Activated naive CD4-positive, alpha-beta T cell treated with anti-CD3 and anti-CD28 coated beads, Interleukin-2, amount 50 U/mL, for 72 hours (primary cell): ENCODE results near the gene RFPL2. TPM values are rescaled to one million over a fixed set of nuclear protein-coding genes. Genes with fewer than 3 reads are reported as not detected.
"Not testable (repeated sequence)": the region's sequence is repeated elsewhere in the genome, so short reads cannot be mapped to it uniquely, and the experiment has no call there.

Experiments
- ATAC-seq, 2 donors: fragments of 150-1000 bp; cut with Tn5 transposase; 2 replicates each; pipeline ENCODE4 v1.10.0; 2021; ENCODE audit warnings: mild to moderate bottlenecking in 2 of 2, moderate library complexity in 2 of 2
- DNase-seq, 2 donors: peaks; one replicate each; pipeline ENCODE4 v3.0.0; 2021 to 2022; ENCODE audit warnings: low spot score in 2 of 2
- H3K27ac Mint-ChIP-seq, 2 donors: one replicate each; pipeline ENCODE4 v1.8.0; 2022; ENCODE audit warnings: mild to moderate bottlenecking in 2 of 2, mixed read lengths in 2 of 2
- H3K36me3 Mint-ChIP-seq, 2 donors: one replicate each; pipeline ENCODE4 v1.8.0; 2022; ENCODE audit warnings: mixed read lengths in 2 of 2
- H3K9me3 Mint-ChIP-seq, 2 donors: one replicate each; pipeline ENCODE4 v1.8.0; 2022; ENCODE audit warnings: mixed read lengths in 2 of 2
- total RNA-seq, 2 donors: library from RNA; stranded (reverse); gene quantifications; one replicate each; pipeline ENCODE4 v1.2.3, GENCODE V29; 2022

Gene RFPL2
- total RNA-seq, 2 donors from 2014 or later: 0.29 TPM; not detected in 1

- not testable (repeated sequence) for ATAC-seq, H3K27ac Mint-ChIP-seq
These were observed 57.7 kb downstream of the RFPL2 start for GRCh38 chr22:32147128-32147527.

DNA sequence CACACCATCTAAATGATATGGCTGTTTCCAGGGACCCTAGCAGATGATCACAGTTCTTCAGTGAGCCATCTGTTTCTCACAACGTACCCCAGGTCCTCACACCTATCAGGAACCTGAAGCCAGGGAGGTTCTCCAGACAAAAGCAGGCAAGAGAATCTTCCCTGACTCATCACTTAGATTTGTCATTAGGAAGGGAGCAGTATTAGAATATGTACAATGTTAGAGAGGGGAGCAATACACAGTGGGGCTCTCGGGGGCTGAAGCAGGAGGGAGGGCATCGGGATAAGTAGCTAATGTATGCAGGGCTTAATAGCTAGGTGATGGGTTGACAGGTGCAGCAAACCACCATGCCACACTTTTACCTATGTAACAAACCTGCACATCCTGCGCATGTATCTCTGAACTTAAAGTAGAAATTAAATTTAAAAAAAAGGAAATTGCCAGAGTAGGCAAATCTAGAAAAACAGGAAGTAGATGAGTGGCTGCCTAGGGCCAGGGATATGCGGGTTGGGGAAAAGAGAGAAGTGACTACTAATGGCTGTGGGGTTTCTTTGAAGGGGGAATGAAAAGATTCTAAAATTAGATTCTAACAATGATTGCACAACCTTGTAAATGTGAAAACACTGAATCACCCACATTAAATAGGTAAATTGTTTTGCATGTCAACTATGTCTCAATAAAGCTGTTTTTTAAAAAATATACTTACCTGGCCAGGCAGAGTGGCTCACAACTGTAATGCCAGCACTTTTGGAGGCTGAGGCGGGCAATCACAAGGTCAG, 60.2 kb downstream of the RFPL2 start:
- Mint-ChIP-seq H3K36me3 (peaks cover 5 to 8% of the 10 kb centered on the region in 2 donors), H3K9me3 (peaks cover 3 to 8% of the 10 kb centered on the region in 2 donors), H3K27ac (no peak overlapping the region)
- ATAC-seq: peak; percentile 39 to 67
- no peak for DNase-seq

More at GRCh38 chr22:32147128-32147527, 57.7 kb downstream of the RFPL2 start:
- H3K36me3 Mint-ChIP-seq, DNase-seq, H3K9me3 Mint-ChIP-seq: not testable (repeated sequence)

- ATAC-seq (peak; percentile 17 to 68), DNase-seq (no peak)
- Mint-ChIP-seq H3K9me3 (peaks cover 6 to 7% of the 10 kb centered on the region in 2 donors), H3K36me3 (peaks cover 7 to 11% of the 10 kb centered on the region in 2 donors), H3K27ac (peak overlapping the region in 1 of 2 donors; percentile 66)
These were observed 62.3 kb downstream of the RFPL2 start for GRCh38 chr22:32142600-32142999.

DNA sequence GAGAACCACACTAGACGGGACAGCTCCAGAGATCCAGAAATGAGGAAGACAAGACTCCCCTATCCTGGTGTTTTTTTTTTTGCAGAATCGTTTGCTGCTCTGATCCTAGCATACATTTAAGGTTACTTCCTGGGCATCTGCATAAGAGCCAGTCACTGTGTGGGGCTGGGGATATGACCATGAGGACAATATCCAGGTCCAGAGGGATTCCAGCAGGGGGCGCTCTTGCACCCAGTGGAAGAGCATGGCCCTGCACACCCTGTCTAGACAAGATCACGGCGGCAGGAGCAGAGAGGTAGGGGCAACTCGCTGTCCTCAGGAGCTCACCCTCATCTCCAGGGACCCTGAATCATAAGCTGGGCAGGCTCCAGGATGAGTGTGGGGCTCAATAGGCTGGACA, 64.2 kb downstream of the RFPL2 start:
- not testable (repeated sequence) for H3K9me3 Mint-ChIP-seq, DNase-seq, H3K36me3 Mint-ChIP-seq, H3K27ac Mint-ChIP-seq
- ATAC-seq: peak; percentile 61 to 77

Other genes with a start within 250 kb of the RFPL2 start
- gene SLC5A1, start 161.8 kb downstream of the RFPL2 start, total RNA-seq: not detected
- gene C22orf42, start 45.8 kb downstream of the RFPL2 start, total RNA-seq: not detected
- not detected for gene SLC5A4, start 50.3 kb upstream of the RFPL2 start, total RNA-seq
- gene RFPL3, start 152.8 kb upstream of the RFPL2 start, total RNA-seq: not detected
- gene RTCB, start 207.2 kb upstream of the RFPL2 start, total RNA-seq: 10 to 100 TPM; 82.8 to 93.3 TPM